ENCODE results near the gene ADIPOR2.

ADIPOR2 gene

DNA sequence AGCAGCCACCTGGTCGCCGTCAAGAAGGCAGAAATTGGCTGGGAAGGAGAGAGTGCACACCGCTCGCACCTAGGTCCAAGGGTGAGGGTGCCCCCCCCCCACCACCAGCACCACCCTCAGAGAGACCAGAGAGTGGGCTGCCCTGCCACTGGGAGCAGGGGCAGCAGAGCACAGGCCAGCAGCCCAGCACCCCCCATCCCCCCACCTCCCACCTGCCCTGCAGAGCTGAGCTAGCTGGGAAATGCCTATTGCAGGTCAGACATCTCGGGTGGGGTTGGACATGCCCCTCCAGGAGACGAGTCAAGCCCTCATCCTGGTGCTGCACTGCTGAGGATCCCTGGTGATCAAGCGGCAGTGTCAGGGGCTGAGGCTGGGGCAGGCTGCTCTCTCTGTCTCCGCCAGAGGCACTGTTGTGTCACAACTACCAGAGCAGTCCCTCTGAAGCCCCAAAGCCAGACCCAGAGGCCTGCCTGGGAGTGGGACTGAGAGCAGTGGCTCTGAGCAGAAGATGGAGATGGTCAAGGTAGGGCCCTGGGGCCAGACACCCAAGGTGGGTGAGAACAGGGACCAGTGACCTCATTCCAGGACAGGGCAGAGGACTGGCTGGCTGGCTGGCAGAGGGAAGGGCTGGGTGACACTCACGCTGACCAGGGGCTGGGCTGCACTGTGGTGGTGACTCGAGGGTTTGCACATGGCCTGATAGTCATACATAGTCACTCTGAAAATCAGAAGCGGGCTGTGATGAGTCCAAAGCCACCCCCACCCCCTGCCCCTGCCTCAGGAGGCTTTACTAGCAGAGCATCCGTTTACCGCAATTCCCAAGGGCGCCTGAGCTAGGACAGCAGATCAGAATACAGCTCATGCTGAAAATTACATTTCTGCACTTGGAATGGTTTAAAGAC is 109.8 kb downstream of the ADIPOR2 start:
- DNase-seq: peak; percentile 60

DNA sequence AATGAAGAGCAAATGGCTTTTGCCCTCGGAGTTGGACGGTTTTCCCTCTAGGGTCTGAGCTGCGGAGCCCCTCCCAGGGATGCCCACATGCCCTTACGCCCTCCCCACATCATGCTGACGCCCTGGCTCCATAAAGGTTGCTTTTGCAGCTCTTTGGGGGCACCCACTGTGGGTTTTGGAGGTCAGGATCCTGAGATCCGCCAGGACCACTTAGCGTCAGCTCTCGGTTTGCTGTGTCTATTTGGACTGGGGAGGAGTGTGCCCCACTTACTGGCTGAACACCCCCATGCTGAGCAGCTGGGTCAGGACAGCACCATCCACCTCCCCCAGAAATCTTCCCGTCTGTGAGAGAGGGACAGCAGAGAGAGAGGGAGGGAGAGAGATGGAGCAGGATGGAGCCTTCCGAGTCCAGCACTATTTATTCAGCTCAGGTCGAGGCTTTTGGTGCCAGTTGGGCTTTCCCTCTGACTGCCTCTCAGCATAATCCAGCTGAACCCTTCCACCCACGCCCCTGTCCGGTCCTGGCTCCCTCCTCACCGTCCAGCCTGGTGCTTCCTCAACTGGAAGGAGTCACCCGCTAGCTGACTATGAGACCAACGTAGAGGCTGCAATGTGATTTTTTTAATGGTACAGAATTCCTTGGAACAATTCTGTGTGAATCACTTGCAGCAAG is 110.6 kb downstream of the ADIPOR2 start:
- no peak for DNase-seq

DNA sequence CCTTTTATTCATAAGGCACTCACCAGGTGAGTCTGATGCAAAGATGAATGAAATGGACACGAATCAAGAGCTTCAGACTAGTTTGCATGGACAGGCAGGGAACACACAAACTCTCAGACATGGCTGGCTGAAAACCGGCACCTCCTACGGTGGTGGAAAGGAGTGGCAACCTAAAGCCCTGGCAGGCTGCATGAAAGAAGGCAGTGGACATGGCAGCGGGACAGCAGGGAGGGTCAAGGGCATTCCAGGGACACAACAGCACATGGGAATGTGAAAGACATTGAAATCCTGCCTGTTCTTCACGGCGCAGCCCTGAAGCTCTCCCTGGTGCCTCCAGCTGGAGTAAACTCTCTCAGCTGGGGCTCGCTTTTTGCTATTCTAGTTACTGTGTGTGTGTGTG is 112.9 kb downstream of the ADIPOR2 start:
- DNase-seq: no peak

DNA sequence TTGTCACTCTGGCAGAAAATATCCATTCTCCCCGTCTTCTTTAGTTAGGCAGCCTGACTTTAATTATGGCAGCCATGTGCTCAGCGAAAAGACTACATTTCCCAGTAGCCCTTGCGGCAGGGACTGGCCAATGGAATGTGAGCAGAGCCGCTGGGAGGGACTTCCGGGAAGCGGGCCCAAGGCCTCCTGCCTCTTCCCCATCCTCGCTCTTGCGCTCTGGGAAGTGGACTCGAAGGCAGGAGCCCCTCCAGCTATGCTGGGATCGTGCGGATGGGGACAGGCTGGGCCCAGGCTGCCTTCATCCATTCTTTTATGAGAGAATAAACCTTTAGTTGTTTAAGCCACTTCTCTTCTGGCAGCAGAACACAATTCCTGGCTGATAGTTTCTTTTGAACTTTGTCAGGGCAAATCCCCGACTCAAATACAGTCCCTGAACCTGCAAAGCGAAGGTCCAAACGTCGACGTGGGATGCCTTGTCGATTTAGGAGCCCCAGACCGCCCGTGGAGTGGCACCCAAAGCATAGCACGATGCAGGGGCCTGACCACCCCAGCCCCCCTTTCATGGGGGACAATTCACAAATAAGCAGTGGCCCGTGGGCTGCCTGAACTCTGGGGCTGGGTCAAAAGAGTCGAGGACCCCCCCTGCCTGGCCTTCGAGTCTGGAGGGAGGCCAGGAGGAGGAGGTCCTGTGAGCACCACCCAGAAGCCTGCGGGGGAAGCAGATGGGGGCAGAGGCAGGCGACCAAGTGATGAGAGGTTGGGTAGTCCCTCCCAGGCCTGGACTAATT is 113.9 kb downstream of the ADIPOR2 start:
- DNase-seq: peak; percentile 92

DNA sequence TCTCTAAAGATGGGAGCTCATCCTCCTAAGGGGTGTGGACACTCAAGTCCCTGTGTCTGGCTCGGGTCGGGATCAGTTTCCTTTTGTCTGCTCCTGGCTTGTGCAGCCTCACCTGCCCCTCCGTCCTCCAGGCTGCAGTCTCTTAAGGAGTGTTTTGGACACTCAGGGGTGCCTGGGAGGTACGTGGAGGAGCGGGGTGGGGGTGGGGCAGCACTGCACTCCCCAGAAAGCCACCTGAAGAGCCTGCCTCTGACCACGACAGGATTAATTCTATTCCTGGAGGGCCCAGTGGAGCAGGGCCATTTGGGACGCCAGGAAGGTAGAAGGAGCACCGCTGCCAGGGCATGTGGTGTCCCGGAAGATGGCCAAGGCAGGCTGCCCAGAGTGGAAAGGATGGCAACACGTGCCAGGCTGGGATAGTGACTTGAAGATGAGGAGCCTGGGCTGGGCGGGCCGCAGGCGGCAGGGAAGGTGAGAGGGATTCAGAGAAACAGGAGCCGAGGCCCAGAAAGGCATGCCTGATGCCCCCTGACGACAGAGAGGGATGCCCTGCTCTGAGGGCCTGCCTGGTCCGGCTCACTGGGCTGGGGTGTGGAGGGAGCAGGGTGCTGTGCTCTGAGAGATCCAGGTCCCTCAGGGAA is 114.7 kb downstream of the ADIPOR2 start:
- no peak for DNase-seq

DNA sequence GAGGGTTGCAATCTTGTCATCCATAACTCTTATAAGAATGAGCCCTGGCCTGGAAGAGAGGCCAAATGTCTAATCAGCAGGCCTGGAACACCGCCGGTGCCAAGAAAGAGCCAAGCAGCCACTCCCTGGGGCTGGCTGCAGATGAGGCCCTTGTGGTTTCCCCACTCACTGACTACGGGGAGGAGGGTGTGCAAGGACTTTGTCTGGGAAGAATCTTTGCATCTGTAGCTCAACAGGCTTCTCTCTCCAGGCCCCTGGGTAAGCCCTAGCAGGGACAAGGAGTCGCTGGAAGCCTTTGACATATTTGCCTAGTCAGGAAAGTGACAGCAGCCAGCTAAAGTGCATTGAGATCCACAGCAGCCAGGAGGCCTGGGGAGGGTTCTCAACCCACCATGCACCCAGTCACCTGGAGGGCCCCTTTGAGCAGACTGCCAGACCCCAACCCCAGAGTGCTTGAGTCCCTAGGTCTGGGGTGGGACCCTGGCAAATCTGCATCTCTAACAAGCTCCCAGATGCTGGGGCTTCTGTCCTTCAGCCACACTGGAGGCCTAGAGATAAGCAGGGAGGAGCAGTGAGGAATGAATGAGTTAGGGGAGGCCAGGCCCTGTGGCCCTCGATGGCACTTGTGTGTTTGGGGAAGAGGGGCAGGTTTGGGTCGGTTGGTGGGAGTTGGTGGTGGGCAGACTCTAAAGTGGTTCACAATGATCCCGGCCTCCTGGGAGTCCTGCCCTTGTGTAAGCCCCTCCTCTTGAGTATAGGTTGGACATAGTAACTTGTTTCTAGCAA is 115.6 kb downstream of the ADIPOR2 start:
- DNase-seq: no peak

DNA sequence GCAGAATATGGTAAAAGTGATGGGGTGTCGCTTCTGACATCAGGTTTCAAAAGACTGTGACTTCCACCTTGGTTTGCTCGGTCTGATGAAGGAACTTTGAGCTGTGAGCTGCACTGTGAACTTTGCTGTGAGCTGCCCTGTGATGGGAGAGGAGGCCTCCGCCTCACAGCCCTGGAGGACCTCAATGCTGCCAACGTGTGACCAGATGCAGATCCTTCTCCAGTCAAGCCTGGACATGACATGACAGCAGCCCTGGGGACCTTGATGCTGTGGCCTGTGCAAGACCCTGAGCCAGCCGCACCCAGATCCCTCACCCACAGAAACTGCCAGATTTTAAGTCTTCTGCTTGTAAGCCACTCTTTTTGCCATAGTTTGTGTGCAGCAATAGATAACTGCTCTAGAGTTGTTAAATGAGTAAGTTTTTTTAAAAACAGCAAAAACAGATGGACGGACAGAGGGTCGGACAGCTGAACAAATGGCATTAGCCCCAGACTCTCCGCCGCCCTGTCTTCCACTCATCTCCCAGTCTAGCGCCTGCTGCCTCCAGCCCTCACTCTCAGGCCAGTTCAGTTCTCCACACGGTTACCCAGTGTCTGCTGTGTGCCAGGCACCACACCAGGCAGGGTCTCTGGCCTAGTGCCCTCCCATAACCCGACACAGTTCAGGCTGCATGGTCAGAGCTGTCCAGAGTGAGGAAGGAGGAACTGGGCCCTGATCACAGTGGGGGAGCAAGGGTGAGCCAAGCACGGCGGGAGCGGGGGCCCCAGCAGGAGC is 116.4 kb downstream of the ADIPOR2 start:
- DNase-seq: no peak

DNA sequence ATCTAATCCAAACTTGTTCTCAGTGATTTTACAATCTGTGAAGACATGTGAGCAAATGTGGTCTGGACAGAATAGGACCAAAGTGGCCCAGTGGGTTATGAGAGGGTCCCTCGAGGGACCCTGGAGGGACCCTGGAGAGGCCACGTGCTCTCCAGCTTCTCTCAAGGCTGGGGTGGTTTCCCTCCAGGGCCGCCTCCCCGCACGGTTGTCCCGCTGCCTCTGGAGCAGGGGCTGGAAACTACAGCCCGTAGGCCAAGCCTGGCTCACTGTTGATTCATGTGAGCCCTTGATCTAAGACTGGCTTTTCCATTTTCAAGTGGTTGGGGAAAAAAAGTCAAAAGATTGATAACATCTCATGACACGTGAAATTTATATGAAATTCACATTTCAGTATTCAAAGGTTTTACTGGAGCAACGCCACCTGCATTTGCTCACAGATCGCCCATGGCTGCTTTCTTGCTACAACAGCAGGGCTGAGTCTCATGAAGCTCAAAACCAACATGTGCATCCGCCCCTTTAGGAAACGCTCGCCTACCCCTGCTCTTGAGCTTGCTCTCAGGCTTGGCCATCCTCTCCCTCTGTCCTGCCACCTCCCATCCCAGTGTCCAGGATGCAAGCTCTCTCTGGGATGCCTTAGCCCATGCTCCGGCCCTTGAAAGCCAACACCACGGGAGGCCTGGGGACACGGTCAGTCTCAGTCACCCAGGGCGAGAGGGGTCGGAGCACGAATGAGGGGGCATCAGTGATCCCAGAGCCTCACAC is 117.3 kb downstream of the ADIPOR2 start:
- no peak for DNase-seq

DNA sequence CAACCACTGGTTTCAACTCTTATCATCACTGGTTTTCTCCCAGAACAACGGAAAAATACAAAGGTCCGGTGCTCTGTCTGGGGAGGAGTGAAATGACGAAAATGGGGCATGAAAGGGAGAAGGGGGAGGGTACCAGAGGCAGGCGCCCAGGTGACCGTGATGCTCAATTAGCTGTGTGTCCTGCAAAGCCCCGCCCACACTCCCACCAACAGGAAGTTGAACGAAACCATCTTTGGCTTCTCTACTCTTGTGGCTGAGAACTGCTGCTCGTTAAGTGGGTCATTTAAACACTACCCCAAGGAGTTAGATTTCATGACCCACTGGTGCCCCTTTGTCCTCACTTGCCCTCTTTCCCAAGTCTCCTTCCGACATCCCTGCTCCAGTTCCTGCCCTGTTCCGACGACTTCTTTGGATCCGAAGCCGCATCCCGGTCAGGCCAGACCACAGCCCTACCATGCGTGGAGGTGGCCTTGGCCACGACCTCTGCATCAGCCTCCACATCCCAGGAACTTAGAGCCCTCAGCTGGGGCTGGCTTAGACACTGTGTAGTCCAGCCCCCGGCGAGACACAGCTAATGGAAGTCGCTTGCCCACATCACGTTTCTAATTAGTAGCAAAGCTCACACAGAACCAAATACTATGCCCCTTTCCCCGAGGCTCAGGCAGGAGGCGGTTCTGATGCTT is 118.1 kb downstream of the ADIPOR2 start:
- no peak for DNase-seq

DNA sequence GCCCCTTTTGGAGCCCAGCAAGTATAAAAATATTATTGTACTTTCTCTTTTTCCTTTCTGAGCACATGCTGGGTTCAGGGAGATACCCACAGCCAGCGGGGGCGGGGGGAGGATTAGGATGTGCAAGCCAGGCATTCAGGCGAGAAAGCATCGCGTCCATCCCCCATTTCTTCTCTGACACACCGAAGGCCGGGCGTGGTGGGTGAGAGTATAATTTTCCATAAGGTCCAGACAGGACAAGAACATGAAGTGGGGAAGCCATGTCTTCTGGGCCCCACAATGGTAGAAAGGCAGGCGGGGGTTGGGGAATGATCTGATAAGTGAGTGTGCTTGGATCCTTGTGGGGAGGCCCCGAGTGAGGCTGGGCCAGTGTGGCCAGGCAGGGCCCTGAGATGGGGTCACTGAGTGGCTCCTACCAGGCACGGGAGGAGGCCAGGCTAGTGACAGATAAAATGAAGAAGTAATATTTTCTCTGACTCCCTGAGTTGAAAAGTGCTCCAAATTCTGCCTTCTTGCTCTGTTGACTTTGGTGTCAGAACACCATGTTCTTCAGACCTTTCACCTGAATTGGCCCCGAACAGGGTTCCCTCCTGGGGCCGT is 118.8 kb downstream of the ADIPOR2 start:
- no peak for DNase-seq

DNA sequence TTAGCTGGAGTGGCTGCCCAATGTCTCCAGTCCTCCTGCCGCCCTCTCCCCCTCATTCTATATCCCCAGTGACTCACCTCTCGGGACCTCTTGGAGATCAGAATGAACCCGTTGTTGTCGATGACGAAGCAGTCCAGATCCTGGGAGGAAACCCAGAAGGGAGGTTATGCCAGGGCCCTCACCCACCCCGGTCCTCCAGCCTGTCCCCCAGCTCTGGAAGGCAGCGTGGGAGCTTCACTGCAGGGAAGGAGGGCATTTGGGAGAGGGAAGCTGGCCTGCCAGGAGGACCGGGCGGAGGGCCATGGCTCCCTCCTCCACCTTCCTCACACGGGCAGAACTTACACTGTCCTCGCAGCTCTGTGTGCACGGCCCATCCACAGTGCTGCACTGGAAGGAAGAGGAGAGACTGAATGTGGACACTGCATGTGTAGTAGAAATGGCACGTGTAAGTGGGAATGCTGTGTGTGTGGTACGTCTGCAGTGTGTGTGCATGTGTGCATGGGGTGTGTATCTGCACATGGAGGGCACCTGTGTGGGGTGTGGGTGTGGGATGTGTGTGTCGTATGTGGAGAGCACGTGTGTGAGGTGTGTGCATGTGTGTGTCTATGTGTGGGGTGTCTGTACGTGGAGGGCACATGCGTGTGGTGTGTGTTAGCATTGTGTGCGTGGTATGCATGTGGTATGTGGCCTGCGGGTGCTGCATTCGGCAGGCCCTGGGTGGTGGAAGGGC is 119.5 kb downstream of the ADIPOR2 start:
- no peak for DNase-seq

DNA sequence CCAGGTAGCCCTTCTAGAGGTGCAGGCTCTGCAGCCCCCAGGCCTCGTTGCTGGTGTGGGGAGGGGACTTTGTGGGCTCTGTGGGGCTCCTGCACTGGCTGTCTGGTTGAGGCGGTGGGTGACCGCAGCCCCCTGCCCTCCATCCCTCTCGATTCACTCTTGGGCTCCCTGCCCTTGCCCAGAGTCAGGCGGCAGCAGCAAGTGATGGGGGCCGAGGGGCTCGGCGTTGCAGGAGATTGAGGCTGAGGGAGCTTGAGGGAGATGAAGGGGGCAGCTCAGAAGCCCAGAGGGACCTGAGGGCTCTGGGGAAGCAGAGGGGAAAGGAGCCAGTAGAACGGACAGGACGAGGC is 120.0 kb downstream of the ADIPOR2 start:
- no peak for DNase-seq

DNA sequence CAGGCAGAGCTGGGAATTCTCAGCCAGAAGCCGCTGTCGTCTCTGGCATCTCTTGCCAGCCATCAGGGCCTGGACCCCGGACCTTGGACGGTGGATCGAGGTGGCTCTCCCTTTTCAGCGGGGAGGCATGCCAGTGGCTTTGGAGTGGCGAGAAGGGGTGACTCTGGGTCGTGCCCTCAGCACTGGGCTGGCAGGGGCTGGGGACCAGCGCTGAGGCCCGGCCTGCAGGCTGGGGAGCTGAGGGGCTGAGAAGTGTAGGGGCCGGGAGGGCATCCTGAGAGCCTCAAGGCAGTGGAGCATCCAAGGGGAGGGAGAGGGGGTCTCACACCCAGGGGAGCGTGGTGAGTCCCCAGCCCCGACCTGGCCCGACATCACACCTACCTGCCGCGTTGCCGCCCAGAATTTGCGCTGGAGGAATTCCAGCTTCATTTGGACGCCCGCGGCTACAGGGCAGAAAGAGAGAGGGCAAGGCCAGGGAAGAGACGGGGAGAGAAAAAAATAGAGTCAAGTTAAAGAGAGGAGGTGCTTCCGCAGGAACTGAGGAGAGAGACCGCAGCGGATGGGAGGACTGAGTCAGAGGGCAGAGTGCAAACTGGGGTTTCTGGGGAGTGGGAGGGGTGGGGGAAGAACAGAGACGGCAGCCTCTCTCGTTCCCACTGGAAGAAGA is 120.5 kb downstream of the ADIPOR2 start:
- DNase-seq: no peak

DNA sequence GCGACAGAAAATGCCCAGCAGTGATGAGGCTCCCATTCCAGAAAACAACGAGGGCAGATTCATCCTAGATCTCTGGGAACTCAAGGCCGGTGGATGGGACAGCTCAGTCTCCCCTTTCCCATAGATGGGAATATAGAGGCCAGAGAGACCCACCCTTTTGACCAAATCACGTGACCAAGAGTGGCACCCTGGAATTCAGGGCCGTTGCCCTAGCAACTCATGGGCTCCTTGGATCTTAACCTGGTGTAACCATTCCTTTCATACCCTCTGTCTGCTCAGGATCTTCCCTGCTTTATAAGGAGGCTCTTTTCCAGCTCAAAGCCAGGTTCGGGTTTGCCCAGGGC is 121.0 kb downstream of the ADIPOR2 start:
- DNase-seq: no peak

DNA sequence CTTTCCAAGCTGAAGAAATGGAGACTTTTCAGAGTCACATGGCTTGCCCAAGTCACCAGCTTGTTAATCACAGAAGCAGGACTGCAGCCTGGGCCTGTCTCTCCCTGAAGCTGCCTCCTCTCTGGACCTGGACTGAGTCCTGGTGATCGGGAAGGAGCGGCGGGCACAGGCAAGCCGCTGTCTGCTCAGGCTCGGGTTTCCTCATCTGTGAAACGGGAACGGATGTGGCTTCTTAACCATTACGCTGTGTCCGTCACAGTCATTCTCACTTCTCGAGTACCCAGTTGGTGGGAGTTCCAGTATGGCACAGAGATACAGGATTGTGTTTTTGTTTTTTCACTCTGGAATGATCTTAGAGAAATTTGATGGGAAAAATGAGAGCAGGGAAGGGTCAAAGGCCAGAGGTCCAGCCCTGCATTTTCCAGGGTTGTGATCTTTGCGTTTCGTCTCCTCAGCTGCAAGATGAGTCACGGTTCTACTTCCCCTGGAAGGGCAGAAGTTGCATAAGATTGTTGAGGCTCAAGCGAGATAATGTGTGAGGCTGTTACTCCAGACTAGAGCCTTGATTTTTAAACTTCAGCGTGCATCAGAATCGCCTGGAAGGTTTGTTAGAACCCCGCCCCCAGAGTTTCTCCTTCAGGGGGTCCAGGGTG is 121.9 kb downstream of the ADIPOR2 start:
- no peak for DNase-seq

DNA sequence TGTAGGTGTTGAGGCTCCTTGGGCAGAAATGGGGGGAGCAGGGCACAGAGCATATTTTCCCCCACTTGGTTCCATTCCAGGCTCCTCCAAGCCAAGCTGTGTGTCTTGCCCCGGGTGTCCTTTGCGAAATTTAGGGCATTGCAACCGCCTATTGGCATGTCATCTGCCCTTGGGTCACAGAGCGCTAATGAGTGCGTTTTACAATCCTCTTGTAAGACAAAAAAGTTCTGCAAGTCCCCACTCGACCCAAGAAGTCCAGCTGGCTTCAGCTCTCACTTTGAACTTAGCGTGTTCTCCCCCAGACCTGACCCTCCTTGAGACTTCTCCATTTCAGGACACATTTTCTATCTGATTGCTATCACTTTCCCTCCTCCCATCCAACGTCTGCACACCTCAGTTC is 123.4 kb downstream of the ADIPOR2 start:
- no peak for DNase-seq

DNA sequence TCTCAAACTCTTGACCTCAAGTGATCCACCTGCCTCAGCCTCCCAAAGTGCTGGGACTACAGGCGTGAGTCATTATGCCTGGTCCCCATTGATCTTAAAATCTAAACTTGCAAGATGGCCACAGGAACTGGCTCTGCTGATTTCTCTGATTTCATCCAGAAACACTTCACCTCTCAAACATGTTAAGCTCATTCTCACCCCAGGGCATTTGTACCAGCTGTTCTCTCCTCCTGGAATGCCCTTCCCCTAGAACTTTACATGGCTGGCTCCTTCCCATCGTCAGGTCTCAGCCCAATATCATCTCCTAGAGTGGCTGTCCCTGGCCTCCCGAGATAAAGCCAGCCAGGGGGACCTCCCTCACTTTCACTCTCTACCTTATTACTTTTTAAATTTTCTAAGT is 124.2 kb downstream of the ADIPOR2 start:
- DNase-seq: no peak

All from fibroblast of skin of right quadriceps (primary cell).